ENCODE measurements around the gene ZNF407.

The ZNF407 gene

DNA sequence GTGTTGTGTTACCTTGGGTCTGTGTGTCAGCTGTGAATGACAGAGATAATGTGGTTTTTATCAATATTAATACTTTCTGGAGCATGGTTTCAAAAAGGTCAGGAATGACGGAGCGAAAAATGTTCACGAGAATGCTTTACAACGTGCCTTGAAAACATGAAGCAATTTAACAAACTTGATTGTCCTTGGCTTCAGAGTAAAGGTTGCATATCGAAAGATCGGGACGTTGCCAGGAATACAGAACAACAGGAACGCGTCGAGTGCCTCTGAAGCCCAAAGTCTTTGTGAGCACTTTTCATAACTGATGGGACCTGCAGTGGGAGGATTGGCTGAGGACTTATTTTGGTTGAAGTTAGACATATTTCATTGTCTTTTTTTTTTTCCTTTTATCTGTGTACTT, 206.1 kb downstream of the ZNF407 start:
- no peak for DNase-seq (ENCODE audit: low read depth)
- TF ChIP-seq, protein P1, sequence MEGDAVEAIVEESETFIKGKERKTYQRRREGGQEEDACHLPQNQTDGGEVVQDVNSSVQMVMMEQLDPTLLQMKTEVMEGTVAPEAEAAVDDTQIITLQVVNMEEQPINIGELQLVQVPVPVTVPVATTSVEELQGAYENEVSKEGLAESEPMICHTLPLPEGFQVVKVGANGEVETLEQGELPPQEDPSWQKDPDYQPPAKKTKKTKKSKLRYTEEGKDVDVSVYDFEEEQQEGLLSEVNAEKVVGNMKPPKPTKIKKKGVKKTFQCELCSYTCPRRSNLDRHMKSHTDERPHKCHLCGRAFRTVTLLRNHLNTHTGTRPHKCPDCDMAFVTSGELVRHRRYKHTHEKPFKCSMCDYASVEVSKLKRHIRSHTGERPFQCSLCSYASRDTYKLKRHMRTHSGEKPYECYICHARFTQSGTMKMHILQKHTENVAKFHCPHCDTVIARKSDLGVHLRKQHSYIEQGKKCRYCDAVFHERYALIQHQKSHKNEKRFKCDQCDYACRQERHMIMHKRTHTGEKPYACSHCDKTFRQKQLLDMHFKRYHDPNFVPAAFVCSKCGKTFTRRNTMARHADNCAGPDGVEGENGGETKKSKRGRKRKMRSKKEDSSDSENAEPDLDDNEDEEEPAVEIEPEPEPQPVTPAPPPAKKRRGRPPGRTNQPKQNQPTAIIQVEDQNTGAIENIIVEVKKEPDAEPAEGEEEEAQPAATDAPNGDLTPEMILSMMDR (IDR thresholded peaks at IDR 0.05; ENCODE audit: low read depth, low read length, missing control alignments) = no peak
- H3K4me3 ChIP-seq (ENCODE audit: low read depth, low read length) = no peak overlapping the region

DNA sequence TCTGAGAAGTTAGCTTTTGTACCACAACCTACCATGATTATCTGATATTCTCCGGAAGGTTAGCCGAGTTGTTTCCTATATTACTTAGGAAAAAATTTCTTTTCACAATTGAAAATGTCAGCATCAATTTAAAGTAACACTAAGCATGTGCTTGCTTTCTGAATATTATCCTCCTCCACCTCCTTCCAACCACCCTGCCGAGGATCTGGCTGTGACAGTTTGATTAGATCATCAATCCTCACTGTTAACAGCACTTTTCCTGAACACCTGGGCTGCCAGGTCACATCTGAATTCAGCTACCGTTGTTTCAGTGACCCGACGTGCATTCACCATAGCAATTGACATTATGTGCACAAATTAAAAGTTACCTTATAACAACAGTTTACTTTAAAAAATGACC, 207.0 kb downstream of the ZNF407 start:
- TF ChIP-seq, protein P1 (IDR thresholded peaks at IDR 0.05; ENCODE audit: low read depth, low read length, missing control alignments) = no peak
- no peak for DNase-seq (ENCODE audit: low read depth)
- no peak overlapping the region for H3K4me3 ChIP-seq (ENCODE audit: low read depth, low read length)

DNA sequence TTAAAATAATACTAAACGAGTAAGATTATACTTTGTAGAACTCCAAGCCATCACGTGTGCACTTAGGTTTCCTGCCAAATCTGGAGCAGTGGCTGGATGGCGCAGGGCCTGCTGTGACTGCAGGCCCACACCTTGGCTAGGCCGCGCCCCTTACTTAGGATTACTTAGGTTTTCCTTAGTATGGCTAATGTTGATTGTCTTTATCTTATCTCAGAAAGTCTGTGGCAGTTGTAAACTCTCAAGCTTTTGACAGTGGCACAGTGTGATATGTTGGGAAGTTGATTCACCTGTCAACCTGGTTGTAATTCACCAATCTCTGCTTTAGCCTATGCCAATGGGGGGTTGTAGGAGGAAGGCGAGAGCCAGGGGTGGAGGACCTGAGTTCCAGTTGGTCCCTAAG, 208.4 kb downstream of the ZNF407 start:
- no peak overlapping the region for H3K4me3 ChIP-seq (ENCODE audit: low read depth, low read length)
- no peak for DNase-seq (ENCODE audit: low read depth)
- TF ChIP-seq, protein P1 (IDR thresholded peaks at IDR 0.05; ENCODE audit: low read depth, low read length, missing control alignments) = no peak

DNA sequence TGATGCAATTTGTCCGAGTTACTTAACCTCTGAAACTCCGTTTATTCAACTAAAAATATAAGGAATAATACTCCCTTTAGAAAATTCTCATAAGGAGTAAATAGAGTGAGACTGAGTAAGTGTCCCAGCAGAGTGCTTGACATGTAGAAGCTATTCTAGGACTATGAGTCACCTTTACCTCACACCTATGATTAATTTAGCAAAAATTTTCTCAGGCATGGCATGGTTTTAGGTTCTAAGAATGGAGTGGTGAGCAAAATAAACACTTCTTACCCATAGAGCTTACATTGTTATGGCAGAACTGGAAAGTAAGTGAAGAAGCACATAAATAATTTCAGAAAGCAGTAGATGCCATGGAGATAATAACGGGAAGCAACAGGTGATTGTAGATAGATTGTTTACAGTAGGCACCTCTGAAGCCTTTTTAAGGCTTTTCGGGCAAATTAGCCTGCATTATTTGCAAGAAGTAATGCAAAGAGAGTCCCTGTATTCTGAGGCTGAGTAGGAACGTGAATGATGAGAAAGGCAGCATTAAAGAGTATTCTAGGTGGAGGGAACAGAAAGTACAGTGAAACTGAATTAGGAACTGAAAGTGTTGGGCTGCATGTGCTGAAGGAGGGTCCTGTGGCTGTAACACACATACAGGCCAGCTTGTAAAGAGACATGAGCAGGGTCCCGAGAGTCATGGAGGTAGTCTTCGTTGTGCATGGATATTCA, 209.2 kb downstream of the ZNF407 start:
- TF ChIP-seq, protein P1 (IDR thresholded peaks at IDR 0.05; ENCODE audit: low read depth, low read length, missing control alignments) = no peak
- DNase-seq (ENCODE audit: low read depth) = peak; percentile 62
- H3K4me3 ChIP-seq (ENCODE audit: low read depth, low read length) = no peak overlapping the region

DNA sequence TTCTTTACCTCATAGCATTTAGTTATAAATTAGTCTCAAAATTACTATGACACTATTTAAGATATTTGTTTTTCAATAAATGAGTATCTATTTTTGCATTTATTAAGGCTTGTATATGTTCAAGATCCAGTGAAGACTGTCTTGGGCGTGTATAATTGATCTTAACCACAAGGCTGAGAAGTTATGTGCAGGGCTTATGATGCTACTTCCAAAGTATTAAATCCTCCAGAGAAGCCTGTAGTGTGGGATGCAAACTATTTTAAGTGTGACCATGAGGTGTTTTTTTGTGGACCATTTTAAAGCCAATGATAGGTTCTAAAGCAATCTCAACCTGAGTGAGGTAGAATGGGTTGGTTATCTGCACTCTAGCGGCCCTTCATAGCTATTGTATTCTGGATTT, 219.9 kb downstream of the ZNF407 start:
- DNase-seq (ENCODE audit: low read depth) = no peak
- no peak overlapping the region for H3K4me3 ChIP-seq (ENCODE audit: low read depth, low read length)
- TF ChIP-seq, protein P1 (IDR thresholded peaks at IDR 0.05; ENCODE audit: low read depth, low read length, missing control alignments) = no peak

DNA sequence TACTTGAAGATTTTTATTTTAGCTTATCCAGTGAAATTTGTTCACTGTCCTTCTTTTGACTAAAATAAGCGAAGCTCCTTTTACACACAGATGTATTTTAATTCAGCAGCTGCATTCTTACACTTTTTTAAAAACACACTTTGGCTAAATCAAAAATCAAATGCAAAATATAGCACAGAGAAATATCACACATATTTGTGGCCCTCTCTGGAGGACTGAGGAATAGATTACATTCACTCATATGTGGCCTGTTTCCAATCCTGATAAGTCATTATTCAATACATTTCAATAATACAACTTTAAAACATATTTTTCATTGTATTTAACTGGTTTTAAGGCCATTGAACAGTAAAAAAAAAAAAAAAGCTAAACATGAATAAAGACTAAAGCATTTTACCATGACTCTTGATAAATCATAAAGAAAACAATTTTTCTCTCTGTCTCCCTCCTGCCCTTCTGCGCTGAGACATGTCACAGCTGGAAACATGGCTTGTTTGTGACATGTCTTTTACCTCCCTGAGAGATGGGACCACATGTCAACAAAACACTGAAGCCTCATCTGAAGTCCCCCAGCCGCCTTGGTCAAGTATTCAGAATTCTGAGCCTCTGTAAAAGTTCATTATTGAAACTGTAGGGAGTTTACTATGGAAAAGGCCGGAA, 221.0 kb downstream of the ZNF407 start:
- no peak for DNase-seq (ENCODE audit: low read depth)
- TF ChIP-seq, protein P1 (IDR thresholded peaks at IDR 0.05; ENCODE audit: low read depth, low read length, missing control alignments) = no peak
- no peak overlapping the region for H3K4me3 ChIP-seq (ENCODE audit: low read depth, low read length)
